Measurements from ENCODE around the gene SIVA1.

- TF ChIP-seq EP300 (IDR thresholded peaks at IDR 0.05) (no peak), CTCF (IDR thresholded peaks at IDR 0.05) (no peak)
Observed at GRCh38 chr14:104709387-104710039, 43.4 kb upstream of the SIVA1 start.
